IPS-18a (cell line): ENCODE results near the gene UNK.
A peak's percentile ranks its signal among the peaks of the same experiment; 100 is the strongest.

Source experiments
- H3K27ac ChIP-seq: one replicate; pipeline ENCODE4 v1.5.1; 2013; ENCODE audit warnings: low read length
- H3K27me3 ChIP-seq: one replicate; pipeline ENCODE4 v1.6.1; 2013; ENCODE audit warnings: mild to moderate bottlenecking, low read length; ENCODE audit not compliant: control insufficient read depth, insufficient read depth
- H3K36me3 ChIP-seq: one replicate; pipeline ENCODE4 v1.6.1; 2013; ENCODE audit warnings: low read depth, low read length; ENCODE audit not compliant: control insufficient read depth
- H3K4me1 ChIP-seq: one replicate; pipeline ENCODE4 v1.6.1; 2013; ENCODE audit warnings: low read depth, low read length; ENCODE audit not compliant: control insufficient read depth
- H3K4me3 ChIP-seq: one replicate; pipeline ENCODE4 v1.5.1; 2013; ENCODE audit warnings: low read length
- H3K9ac ChIP-seq: one replicate; pipeline ENCODE4 v1.6.1; 2013; ENCODE audit warnings: mild to moderate bottlenecking, low read length, moderate library complexity
- H3K9me3 ChIP-seq: one replicate; pipeline ENCODE4 v1.6.1; 2013; ENCODE audit warnings: low read depth, low read length; ENCODE audit not compliant: control insufficient read depth

UNK gene

GRCh38 chr17:75765981-75766380 lies 18.6 kb upstream of the UNK start:
- peaks cover 9% of the 10 kb centered on the region for H3K27me3 ChIP-seq
- no peaks in the 10 kb centered on the region for H3K36me3 ChIP-seq
- no peaks in the 10 kb centered on the region for H3K4me1 ChIP-seq
- no peaks in the 10 kb centered on the region for H3K9me3 ChIP-seq
- no peak overlapping the region for H3K9ac ChIP-seq
- no peak overlapping the region for H3K27ac ChIP-seq
- H3K4me3 ChIP-seq, result no peak overlapping the region

DNA sequence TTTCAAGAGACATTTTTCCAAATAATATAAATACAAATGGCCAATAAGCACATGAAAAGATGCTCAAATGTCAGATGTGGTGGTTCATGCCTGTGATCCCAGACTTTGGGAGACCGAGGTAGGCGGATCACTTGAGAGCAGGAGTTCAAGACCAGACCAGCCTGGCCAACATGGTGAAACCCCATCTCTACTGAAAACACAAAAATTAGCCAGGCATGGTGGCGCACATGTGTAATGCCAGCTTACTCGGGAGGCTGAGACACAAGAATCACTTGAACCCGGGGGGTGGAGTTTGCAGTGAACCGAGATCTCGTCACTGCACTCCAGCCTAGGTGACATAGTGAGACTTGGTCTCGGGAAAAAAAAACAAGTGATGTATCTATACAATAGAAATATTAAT lies 16.7 kb upstream of the UNK start:
- Histone ChIP-seq H3K36me3 (no peaks in the 10 kb centered on the region), H3K9ac (no peak overlapping the region), H3K27ac (no peak overlapping the region), H3K27me3 (peaks cover 9% of the 10 kb centered on the region), H3K9me3 (no peaks in the 10 kb centered on the region), H3K4me3 (no peak overlapping the region), H3K4me1 (no peaks in the 10 kb centered on the region)

- Histone ChIP-seq H3K27me3 (no peaks in the 10 kb centered on the region), H3K4me3 (no peak overlapping the region), H3K27ac (no peak overlapping the region), H3K9ac (no peak overlapping the region), H3K36me3 (no peaks in the 10 kb centered on the region), H3K9me3 (no peaks in the 10 kb centered on the region), H3K4me1 (no peaks in the 10 kb centered on the region)
Measured at GRCh38 chr17:75769536-75769935, 15.1 kb upstream of the UNK start.

DNA sequence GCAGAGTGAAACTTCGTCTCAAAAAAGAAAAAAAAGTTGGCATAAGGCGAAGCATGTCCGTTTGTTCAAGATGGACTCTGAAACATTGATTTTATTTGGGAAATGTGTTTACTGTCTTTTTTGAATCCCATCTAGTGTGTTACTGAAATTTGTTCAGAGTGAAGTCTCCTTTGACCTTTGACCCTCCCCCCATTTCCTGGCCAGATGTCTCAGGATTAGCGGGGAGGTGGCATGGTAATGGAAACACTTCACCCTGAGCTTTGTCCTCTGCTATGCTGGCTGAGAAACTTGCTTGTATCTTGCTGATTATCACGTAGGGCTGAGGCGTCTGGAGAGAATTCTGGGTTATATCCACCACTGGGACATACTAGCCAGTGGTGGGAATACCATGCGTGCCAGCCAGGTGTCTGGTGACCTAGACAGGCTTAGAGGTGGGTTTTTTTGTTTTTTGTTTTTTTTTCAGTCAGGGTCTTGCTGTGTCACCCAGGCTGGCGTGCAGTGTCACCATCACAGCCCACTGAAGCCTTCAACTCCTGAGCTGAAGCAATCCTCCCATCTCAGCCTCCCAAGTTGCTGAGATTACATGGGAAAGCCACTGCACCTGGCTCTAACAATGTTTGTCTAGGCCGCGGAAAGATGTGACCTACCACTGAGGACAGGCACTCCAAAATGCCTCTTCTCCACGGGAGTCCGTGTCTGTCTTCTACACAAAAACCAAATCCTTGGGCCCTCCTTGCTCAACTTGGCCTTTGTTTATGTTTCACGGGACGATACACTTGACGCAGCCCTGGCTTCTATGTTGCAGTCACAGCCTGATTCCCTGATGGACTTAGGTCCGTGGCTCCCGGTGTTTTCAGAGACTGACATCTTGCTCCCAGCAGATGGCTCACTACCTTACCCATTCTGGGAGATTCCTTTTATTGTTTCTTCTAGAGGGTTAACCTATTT lies 13.0 kb upstream of the UNK start:
- H3K36me3 ChIP-seq, result peaks cover 2% of the 10 kb centered on the region
- no peaks in the 10 kb centered on the region for H3K9me3 ChIP-seq
- no peak overlapping the region for H3K4me3 ChIP-seq
- H3K27ac ChIP-seq, result no peak overlapping the region
- H3K9ac ChIP-seq, result no peak overlapping the region
- no peaks in the 10 kb centered on the region for H3K4me1 ChIP-seq
- H3K27me3 ChIP-seq, result no peaks in the 10 kb centered on the region

GRCh38 chr17:75773121-75773807 lies 11.3 kb upstream of the UNK start:
- no peak overlapping the region for H3K4me3 ChIP-seq
- H3K9me3 ChIP-seq, result no peaks in the 10 kb centered on the region
- peaks cover 19% of the 10 kb centered on the region for H3K36me3 ChIP-seq
- no peak overlapping the region for H3K9ac ChIP-seq
- no peaks in the 10 kb centered on the region for H3K4me1 ChIP-seq
- H3K27me3 ChIP-seq, result no peaks in the 10 kb centered on the region
- H3K27ac ChIP-seq, result no peak overlapping the region

DNA sequence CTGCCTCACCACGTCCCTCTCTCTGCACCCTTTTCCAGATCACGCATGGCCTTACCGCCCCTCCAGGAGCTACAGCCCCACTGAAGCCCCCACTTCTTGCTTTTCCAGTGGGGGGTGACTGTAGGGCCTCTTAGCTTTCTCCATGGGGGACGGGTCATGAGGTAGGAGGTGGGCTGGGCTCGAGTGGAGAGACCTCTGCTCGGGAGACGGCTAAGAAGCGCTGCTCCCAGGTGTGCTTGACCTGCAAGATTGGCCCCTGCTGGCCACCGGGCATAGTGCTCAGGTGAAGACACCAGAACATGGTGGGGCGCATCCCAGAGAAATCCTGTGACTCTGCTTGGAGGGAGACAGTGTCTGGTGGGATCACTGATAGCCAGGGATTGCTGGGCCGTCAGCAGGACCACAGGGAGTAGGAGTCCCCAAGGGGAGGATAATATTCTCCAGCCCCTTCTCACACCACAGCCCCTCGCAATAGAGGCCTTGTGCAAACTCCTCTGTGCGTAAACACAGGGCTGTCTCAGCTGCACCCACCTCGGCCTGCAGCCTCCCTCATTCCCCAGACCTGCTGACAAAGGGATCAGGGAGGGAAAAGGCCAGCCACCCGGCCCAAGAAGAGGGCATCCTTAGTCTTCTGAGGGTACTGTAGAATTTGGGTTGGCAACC lies 10.7 kb upstream of the UNK start:
- no peaks in the 10 kb centered on the region for H3K4me1 ChIP-seq
- no peak overlapping the region for H3K27ac ChIP-seq
- H3K9me3 ChIP-seq, result no peaks in the 10 kb centered on the region
- peaks cover 24% of the 10 kb centered on the region for H3K36me3 ChIP-seq
- H3K4me3 ChIP-seq, result no peak overlapping the region
- H3K27me3 ChIP-seq, result no peaks in the 10 kb centered on the region
- H3K9ac ChIP-seq, result no peak overlapping the region

DNA sequence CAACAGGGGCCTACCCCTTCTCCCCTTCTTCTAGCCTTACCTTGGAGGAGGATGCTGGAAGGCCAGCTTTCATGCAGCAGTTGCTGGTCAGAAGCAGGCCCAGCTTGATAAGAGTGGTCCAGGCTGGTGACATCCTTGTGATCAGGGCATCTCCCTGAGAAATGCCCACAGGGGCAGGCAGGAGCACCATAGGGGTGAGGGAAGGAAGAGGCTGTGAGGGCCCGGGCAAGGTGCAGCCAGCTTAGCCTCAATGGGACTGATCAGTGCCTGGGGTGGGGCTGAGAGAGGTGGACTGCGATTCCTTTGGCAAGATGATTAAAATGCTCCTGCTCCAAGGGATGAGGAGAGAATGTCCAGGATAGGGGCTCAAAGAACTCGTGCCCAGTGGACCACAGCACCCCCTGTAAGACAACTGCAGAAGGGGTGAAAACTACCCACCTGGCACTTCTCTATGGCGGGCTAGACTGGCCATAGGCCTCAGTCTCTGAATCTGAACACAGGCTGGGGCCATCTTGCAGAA lies 10.1 kb upstream of the UNK start:
- H3K9me3 ChIP-seq, result no peaks in the 10 kb centered on the region
- no peak overlapping the region for H3K27ac ChIP-seq
- H3K36me3 ChIP-seq, result peaks cover 24% of the 10 kb centered on the region
- H3K4me3 ChIP-seq, result no peak overlapping the region
- no peak overlapping the region for H3K9ac ChIP-seq
- no peaks in the 10 kb centered on the region for H3K4me1 ChIP-seq
- no peaks in the 10 kb centered on the region for H3K27me3 ChIP-seq

DNA sequence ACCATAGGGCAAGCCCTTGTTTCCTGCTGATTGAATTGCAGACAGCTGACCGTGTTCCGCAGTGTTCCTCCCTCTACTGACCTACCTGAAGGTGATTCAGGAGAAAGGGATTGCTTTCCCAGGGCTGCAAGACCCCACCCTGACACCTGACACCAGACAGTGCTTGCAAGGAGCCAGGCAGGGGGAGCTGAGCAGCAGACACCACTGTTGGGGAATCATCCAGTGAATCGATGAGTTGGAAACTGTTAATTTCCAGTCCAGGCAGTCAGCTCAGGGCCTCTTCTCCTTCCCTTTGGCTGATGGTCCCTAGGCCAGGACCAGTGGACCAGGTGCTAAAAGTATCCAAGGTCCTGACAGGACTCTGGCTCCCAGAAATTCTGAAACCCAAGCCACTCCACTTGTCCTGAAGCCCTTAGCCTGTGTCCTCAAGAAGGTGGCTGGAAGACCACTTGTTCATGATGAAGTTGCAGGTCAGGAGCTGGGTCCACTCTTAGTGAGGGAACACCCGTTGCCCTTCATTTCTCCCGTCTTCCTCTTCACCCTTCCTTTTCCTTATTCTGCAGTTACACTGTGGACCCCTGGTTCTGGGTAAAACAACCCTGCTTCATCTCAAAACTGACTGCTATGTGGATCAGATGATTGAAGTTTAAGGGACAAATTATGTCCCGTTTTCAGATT lies 9.5 kb upstream of the UNK start:
- Histone ChIP-seq H3K27me3 (no peaks in the 10 kb centered on the region), H3K4me1 (no peaks in the 10 kb centered on the region), H3K9me3 (no peaks in the 10 kb centered on the region), H3K9ac (no peak overlapping the region), H3K36me3 (peaks cover 24% of the 10 kb centered on the region), H3K27ac (peak overlapping the region; percentile 25), H3K4me3 (no peak overlapping the region)

DNA sequence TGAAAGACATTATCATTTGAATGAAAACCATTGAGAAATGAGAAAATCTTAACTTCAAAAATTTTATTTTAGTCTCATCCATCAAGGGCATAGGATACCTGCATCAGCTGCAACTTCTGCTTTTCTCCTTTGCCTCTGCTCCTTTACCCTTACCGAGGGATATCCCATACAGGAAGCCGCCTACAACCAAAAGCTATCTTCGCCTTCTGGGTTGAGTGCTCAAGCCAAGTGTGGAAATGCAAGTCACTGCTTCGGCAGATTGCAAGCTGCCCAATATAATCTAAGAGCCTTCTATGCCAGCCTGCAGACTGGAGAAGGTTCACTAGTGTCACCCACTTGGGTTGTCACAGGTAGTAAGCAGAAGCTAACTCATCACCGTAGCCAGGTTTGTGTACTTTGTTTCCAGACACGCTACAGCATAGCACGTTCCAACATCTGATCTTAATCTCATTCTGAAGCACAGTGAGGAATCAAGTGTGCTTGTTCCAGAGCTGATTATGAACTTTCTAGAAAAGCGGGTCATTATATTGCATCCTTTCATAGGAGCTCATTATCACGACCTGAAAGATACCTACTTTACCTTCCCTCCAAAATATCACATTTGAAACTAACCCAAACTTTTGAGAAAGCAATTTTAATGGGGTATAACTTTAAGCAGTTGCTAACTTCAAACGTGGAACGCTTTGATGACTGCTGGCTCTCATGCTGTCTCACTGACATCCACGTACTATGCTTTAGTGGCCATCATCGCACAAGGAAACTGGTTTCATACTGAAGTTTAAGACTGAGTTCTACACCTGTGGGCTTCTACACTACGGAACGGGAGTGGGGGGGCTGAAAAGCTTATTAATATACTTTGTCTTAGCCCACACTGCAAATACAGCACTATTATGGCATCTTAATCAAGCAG lies 8.0 kb upstream of the UNK start:
- H3K9ac ChIP-seq, result no peak overlapping the region
- H3K27me3 ChIP-seq, result no peaks in the 10 kb centered on the region
- no peak overlapping the region for H3K27ac ChIP-seq
- H3K9me3 ChIP-seq, result no peaks in the 10 kb centered on the region
- no peaks in the 10 kb centered on the region for H3K4me1 ChIP-seq
- peaks cover 24% of the 10 kb centered on the region for H3K36me3 ChIP-seq
- no peak overlapping the region for H3K4me3 ChIP-seq

- H3K27ac ChIP-seq, result no peak overlapping the region
- H3K4me3 ChIP-seq, result peak overlapping the region; percentile 95
- H3K27me3 ChIP-seq, result no peaks in the 10 kb centered on the region
- H3K9me3 ChIP-seq, result no peaks in the 10 kb centered on the region
- no peaks in the 10 kb centered on the region for H3K4me1 ChIP-seq
- H3K9ac ChIP-seq, result no peak overlapping the region
- peaks cover 24% of the 10 kb centered on the region for H3K36me3 ChIP-seq
Measured at GRCh38 chr17:75777296-75777922, 7.2 kb upstream of the UNK start.
